NCI-H2196 (cell line): ENCODE data around the gene PPT2.
A peak's percentile ranks its signal among the peaks of the same experiment; 100 is the strongest.

Experiments used
- DNase-seq: peaks from one replicate; lab custom pipeline; 2025; ENCODE audit not compliant: unreplicated experiment; lab: John Stamatoyannopoulos, UW

The PPT2 gene

DNA sequence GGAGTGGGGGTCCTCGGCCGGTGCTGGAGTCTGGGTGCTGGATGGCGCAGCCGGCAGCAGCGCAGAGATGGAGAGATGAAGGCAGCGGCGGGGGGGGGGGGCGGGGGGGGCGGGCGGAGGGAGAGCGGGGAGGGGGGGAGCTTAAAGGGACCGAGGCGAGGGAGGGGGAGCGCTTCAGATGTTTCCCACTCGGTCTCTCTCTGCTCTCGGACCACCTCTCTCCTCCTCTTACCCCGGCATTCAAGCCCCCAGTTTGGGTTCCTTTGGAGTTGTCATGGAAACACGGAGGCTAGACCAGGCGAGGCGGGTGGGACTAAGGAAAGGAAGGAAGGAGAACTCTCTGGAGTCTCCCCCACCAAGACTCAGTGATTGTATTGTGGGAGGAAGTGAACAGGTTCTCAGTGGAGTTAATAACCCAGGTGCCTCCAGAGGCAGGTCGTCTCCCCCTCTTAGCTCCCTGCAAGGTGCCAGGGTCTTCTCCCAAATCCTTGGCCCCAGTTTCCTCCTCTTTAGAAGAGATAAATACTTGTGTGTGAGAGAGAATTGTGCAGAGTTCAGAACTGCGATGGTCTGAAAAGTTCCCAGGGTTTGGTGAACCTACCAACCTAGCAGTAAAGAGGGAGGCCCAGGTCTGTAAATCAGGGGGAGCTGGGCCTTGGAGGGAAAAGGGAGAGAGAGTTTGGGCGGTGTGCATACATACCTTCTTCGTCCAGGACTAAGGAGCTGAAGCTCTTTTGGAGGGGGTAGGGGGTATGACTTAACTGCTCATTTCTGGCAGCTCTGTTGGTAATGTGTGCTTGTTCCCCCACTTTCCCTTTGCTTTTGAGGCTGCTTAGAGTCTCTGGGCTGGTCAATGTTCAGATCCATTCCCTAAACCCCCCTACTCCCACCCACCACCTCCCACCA is 1.8 kb upstream of the PPT2 start, which contains the start of gene PRRT1:
Gene PRRT1 (minus strand): TSS at position 77 of the 906 bp plus-strand sequence. CDS start 112 bp downstream, outside the sequence.
- DNase-seq, result no peak

DNA sequence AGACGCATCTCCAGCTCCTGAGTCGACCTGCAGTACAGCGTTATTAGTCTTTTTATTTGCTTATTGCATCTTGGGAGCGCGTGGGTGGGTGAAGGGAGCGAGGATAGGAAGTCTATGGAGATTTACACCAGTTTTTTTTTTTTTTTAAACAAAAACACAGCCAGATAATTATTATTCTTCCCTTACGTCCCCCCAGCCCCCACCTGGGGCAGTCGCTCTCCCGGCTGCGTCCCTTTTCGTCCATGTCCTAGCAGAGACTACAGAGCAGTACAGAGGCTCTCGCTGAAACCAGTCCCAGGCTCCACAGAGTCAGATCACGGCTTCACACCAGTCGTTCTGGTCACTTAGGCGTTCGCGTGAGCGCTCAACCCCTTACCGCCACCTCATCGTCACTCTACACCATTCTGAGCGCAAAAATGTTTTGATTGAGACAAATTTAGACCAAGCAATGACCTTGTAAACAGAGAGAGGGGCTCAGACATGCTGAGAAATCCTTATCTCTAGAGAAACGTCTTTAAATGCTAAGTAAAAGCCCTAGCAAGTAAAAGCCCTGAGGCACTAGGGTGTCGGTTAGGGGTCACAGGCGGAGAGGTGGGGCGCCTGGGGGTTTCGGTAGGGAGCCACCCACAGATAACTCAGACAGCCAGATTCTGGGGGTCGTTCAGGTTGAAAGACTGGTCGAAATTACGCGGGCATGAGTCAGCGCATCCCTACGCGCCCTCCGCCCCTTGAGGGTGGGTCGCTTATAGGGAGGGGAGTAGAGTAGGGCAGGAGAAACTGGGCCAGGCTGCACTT is 975 bp upstream of the PPT2 start:
- DNase-seq, result no peak

DNA sequence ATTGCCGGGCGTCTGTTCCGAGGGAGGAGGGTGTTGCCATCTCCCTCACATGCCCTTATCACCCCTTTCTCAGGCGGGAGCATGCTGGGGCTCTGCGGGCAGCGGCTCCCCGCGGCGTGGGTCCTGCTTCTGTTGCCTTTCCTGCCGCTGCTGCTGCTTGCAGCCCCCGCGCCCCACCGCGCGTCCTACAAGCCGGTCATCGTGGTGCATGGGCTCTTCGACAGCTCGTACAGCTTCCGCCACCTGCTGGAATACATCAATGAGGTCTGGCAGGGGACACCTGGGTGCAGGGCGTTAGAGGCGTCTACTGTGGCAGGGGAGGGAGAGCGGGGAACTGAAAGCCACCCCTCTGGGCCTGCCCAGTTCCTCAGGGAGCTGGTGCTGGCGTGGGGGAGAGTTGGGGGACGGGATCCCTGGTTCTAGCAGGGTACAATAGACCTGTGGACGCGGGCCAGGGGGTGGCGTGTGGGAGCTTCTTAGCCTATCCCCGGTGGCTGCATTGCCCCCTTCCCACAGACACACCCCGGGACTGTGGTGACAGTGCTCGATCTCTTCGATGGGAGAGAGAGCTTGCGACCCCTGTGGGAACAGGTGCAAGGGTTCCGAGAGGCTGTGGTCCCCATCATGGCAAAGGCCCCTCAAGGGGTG is 697 bp downstream of the PPT2 start:
- peak; percentile 71 for DNase-seq

DNA sequence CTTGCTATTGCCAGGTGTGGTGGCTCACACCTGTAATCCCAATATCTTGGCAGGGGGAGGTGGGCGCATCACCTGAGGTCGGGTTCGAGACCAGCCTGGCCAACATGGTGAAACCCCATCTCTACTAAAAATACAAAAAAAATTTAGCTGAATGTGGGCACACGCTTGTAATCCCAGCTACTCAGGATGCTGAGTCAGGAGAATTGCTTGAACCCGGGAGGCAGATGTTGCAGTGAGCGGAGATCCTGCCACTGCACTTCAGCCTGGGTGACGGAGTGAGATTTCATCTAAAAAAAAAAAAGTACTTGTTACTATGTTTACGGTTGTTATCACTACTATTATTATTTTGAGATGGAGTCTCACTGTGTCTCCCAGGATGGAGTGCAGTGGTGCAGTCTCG is 3.0 kb downstream of the PPT2 start:
- DNase-seq, result no peak

DNA sequence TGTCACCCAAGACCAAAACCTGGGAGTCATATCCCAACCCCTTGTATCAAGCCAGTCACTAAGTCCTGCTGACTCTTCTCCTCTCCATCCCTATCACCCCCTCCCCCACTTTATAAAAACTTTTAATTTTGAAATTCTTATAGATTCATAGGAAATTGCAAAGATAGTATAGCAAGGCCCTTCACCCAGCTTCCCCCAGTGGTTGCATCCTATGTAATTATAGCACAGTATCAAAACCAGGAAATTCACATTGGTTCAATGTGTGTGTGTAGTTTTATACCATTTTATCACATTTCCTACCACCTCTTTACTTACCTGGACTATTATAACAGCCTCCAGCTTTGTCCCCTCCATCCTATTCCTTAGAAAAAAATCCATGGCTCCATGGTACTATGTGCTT is 4.1 kb downstream of the PPT2 start:
- DNase-seq, result no peak

DNA sequence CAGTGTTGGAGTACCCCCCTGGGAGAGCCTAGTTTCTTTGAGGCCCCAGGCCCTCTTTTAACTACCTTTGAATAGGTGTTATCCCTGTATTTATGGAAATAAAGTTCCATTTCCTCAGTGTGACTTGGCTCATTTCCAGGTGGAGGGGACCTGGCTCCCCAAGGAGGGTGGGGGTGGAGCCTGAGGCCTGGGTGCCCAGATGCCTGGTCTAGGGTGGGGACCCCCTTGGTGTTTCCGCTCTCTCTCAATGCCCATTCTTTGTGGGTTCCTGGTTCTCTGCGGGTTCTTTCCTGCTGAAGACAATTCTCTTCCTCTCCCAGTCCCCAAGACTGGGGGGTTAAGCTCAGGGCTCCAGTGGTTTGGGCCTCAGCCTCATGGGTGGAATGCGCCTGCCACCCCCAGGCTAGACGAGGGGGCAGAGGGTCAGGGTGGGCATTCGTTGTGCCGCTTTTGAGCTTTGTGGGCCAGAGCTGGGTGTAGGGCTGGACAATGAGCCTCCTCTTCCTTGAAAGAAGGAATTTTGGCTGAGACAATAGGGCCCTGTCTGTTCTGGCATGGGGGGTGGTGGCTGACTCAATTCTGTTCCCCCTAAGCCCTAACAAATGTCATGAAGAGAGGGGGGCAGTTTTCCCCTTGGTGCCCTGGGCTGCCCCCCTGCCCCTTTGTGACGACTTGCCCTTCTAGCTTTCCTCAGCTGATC is 9.8 kb downstream of the PPT2 start:
- DNase-seq, result no peak

DNA sequence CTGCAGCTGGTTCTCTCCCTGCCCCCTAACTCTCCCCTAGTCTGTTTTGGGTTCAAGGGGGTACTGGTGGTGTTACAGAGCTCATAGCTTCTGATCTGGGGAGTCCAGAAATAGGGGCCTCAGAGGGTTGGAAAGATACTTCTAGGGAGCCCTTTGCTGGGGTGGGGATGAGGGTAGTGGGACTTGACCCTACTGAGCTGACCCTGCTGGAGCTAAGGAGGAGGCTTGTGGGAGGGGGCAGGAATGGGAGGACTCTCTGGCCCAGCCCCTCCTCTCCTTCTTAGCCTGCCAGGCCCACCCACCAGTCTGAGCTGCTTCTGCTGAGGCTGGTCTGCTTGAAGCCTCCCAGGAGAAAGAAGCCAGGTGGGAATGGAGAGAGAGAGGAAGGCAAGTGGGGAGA is 10.4 kb downstream of the PPT2 start, which contains the start of gene EGFL8:
Gene EGFL8 (plus strand): TSS at position 301 of the 400 bp plus-strand sequence. CDS start 1,571 bp downstream, outside the sequence.
- DNase-seq, result no peak

DNA sequence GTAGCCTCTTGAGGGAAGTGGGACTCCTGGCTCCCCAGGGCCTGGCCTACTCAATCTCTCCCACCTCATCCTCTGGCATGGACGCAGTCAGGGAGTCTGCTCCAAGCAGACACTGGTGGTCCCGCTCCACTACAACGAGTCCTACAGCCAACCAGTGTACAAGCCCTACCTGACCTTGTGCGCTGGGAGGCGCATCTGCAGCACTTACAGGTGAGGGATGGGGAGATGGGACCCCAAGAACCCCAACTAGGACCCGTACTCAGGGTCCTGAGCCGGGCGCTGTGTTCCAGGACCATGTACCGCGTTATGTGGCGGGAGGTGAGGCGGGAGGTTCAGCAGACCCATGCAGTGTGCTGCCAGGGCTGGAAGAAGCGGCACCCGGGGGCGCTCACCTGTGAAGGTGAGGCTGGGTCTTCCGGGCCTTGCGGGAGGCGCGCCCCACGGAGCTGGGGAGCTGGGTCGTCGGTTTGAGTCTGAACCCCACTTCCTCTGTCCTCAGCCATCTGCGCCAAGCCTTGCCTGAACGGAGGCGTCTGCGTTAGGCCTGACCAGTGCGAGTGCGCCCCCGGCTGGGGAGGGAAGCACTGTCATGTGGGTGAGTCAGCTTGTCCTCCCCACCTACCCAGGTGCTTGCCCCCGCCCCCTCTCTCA is 12.6 kb downstream of the PPT2 start:
- no peak for DNase-seq

DNA sequence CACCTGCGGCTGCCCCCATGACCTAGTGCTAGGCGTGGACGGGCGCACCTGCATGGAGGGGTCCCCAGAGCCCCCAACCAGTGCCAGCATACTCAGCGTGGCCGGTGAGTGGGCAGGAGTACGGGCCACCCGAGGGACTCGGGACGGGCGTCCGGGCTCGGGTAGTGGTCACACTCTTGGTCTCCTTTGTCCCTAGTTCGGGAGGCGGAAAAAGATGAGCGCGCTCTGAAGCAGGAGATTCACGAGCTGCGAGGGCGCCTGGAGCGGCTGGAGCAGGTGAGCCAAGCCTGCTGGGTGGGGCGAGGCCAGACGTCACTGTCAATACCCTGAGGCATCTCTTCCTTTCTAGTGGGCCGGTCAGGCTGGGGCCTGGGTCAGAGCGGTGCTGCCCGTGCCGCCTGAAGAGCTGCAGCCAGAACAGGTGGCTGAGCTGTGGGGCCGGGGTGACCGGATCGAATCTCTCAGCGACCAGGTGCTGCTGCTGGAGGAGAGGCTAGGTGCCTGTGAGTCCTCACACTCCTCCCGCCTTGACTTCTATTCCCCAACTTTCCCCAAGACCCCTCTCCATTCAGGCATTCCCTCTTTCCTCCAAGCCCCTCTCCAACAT is 13.3 kb downstream of the PPT2 start:
- no peak for DNase-seq

DNA sequence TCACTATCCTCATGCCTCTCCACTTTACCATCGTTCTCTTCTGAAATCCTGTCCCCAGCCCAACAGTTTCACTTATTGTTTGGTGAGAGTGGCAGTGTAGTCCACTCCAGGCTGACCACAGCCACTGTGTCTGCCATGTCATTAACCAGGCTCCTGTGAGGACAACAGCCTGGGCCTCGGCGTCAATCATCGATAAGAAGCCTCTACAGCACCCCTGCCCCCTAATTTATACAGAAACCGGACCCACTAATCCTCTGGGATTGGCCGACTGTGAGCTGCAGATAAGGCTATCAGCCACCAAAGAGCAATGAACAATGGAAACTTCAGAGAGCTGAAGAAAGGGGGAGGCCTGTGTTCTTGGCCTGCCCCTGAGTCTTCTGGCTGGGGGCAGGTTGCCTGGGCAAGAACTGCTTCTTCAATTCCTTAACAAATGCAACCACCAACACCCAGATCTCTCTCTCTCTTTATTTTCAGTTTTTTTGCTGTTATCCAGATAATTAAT is 13.9 kb downstream of the PPT2 start:
- no peak for DNase-seq

DNA sequence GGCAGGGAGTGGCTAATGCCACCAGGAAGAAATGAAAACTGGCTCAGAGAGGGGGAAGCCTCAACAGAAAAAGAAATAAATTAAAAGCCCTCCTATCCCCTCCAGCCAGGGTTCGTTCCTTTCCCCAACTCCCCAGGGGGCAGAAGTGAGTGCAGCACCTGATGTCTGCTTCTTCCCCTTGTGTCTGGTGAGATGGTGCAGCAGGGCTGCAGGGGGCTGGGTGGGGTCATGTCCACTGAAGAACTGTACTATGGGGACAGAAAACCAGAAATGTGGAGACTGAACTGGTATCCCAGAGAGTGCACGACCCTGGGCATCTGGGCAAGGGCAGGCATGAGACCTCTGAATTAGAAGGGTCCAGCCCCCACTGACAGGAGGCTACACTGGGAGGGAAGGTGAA is 14.4 kb downstream of the PPT2 start:
- no peak for DNase-seq

DNA sequence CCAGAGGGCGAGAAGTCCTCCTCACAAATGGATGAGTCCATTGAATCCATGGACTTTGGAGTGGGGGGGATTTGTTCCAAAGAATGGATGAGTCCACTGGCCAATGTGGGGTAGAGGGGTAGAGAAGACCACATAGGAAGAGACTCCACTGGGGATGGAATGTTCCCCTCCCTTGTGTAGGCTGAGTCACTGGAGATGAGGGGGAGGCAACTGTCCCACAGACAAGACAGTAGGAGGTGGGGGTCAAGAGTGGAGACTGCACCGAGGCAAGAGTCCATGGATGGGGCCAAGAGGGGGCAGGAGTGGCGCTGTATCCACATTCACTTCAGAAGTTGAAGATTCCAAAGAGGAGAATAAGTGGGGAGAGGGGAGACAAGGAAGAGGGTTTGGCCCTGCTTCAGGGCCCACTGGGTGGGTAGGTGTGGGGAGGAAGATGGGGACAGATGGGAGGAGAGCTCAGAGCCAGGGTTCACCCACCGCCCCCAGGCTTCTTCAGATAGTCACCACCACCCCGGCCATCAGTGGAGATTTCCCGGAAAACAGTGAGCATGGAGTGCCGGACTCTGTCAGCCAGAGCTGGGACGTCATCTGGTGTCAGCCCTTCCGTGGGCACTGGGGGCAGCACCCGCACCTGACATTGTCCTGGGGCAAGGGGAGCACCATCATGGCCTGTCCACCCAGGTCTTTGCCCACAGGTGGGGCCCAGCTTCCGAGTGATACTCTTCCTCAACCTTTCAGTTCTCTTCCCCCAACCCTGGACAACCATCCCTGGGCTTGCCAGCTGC is 15.1 kb downstream of the PPT2 start:
- DNase-seq, result no peak

DNA sequence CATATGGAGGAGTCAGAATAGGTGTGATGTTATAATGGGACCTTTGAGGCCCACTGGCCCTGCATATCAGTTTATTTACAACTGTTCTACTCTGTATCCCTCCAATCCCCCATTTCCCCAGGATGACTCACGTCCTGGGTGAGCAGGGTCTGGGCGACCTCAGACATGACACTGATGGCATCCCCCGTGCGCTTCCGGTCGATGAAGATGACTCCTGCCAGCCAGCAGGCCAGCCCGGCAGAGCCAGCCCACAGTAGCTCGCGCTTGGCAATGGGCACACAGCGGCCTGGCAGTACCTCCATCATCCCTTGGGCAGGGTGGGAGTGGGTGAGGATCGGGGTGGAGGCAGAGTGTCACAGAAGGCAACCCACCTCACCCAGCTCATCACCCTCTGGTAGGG is 16.4 kb downstream of the PPT2 start:
- no peak for DNase-seq

DNA sequence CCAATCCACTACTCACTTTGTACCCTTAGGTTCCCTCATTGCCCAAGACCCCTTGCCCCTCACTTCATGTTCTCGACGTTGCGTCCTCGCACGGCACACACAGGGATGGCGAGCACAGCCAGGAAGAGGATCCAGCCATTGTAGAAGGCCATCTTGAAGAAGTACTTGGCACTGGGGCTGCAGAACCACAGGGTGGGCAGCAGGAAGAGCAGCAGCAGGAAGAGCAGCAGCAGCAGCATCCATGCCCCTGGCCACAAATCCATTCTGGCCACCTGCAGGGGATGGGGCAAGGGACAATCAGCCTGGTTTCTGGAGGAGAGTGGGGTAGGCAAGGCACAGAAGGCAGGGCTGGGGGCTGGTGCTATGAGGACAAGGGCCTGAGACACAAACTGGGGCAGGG is 17.3 kb downstream of the PPT2 start:
- no peak for DNase-seq

DNA sequence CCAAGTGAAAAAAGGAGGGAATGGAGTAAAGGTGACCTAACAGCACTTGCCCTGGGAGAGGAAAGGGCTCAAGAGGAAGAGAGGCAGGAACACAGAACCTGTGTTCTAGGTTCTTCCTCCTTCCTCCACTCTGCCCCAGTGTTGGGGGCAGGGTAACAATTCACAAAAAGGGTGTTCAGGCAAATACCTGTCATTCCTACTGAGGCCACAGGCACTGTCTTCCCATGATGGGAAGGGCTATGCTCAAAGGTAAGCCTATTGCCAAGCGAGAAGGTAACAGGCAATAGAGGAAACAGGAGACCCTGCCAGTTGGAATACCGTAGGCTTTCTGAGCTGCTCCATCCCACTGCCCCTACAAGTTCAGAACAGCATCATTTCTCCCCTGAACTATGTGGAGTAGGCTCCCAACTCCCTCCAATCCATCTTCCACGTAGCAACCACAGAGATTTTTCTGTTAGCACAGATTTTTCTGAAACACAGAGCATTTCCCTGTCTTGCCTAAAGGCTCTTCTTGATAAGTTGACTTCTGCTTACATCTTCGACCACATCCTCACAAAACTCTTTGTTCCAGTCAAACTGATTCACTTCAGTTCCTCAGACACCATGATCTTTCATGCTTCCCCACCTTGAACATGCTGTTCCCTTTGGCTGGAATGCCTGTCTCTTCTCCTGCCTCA is 19.2 kb downstream of the PPT2 start:
- no peak for DNase-seq

DNA sequence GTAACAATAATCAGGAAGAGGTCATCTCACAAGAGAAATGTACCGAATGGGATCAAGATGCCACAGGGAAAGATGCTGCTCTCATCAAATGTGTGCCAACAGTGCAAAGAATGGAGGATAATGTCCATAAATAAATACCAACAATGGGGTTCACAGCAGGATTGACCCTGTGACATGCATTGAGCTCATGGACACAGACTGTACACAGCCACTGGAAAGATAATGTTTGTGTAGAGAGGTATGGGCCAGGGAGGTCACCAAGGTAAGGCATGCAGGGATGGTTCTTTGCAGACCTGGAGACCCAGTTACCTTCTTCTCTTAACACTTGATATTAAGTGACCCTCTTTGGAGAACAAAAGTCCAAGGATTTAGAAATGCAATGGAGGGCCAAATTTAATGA is 20.5 kb downstream of the PPT2 start:
- no peak for DNase-seq

DNA sequence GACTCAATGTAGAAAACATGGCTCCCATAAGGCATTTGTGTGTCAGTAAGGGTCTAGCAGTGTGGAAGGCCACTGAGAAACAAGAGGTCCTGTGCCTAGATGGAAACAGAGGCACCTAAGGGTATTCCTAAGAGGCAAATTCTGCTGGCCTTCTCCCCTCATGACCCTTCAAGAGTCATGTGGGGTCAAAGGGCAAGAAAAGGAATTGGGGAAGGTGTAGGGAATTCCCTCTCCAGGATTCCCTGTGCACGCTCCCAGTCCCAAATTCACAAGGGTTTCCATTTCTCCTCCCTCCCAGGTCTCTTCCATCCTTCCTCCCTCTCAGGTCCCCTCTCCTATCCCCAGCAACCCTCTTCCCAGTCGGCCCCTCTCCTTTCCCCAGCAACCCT is 21.4 kb downstream of the PPT2 start:
- no peak for DNase-seq

DNA sequence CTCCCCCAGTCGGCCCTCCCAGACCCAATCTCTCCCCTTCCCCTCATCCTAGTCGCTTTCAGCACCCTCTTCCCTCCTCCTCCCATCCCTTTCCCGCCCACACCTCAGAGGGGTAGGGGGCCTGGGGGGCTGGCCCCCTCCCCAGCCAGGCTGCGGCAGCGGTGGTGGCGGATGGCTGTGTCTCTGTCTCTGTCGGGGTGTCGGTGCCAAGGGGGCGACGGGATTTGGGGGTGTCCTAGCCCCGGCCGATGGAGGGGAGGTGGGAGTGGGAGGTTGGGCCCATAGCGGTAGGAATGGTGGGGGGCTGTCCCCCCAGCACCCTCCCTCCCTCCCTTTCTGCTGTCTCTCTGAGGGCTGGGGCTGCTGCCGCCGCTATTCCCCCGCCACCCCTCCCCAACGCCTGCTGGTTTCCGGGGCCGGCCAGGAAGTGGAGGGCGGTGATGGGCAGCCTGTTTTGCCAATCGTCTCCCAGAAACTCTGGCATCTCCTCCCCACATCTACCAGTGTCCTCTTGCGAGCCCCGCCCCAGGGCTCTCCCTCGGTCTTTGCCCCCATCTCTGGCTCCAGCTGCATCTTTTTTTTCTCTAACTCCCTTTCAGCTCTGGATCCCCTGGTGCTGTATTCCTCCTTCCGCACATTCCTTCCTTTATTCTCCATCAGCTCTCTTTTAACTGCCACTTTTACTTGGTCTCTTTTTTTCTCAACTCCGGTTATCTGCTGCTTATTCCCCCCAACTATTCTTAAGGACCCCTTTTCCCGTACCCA is 22.0 kb downstream of the PPT2 start, which contains the start of gene AGPAT1:
Gene AGPAT1 (minus strand): TSS at position 374 of the 765 bp plus-strand sequence. CDS start 4,588 bp downstream, outside the sequence.
- DNase-seq, result peak; percentile 92
